Measurements from ENCODE around the gene TBCC. TPM values are rescaled to one million over a fixed set of nuclear protein-coding genes. Genes with fewer than 3 reads are reported as not detected.
"Not testable (repeated sequence)": the region's sequence is repeated elsewhere in the genome, so short reads cannot be mapped to it uniquely, and the experiment has no call there.

Gene TBCC
- total RNA-seq, 5 donors from 2014 or later (not counting 1 experiment from before 2014, with no cell fraction given) = 56.5 to 74.8 (median 59.4) TPM

- Histone ChIP-seq H3K36me3 (ENCODE audit: control insufficient read depth in 2 of 2, extremely low read depth in 1 of 2, insufficient read depth in 1 of 2, low read length in 1 of 2) (no peaks in the 10 kb centered on the region), H3K27ac (ENCODE audit: low read length) (no peak overlapping the region), H3K4me1 (ENCODE audit: control insufficient read depth in 1 of 2, extremely low read depth in 1 of 2, insufficient read depth in 2 of 2, low read length in 2 of 2) (no peaks in the 10 kb centered on the region), H3K9me3 (no peaks in the 10 kb centered on the region), H3K27me3 (replicated peaks in 1 of 2; ENCODE audit: control insufficient read depth in 2 of 2, extremely low read depth in 1 of 2, insufficient read depth in 2 of 2, low read length in 1 of 2) (no peaks in the 10 kb centered on the region), H3K4me3 (ENCODE audit: control insufficient read depth in 1 of 2, extremely low read depth in 1 of 2, low read length in 1 of 2) (no peak overlapping the region)
- POLR2A ChIA-PET = no interaction called here
- H3K9me3 Mint-ChIP-seq = no peaks in the 10 kb centered on the region
- H3K27ac Mint-ChIP-seq = no peak overlapping the region
- no peaks in the 10 kb centered on the region for H3K36me3 Mint-ChIP-seq
- WGBS (ENCODE audit: insufficient coverage) = no CpG with 5 or more reads among the region's 3 CpGs
- H3K27me3 Mint-ChIP-seq = no peaks in the 10 kb centered on the region
- DNase-seq = no peak
- peaks cover 0 to 2% (median 0%) of the 10 kb centered on the region in 3 donors for H3K4me1 Mint-ChIP-seq
- no peak overlapping the region for H3K4me3 Mint-ChIP-seq
- CTCF ChIA-PET = no interaction called here
- ATAC-seq (replicated peaks in 1 of 4) = no peak
Measured at GRCh38 chr6:42735976-42736375, 9.9 kb downstream of the TBCC start.

GRCh38 chr6:42733867-42734481, 11.9 kb downstream of the TBCC start:
- POLR2A ChIA-PET = interaction anchor here (0.5 to 0.7 kb wide), 5 partner anchors 12 to 92 kb away, joined by 3 to 19 read pairs (median 5); partner anchors contain the start of gene TBCC (in 1 of the 2)
- CTCF ChIA-PET = interaction anchor here (0.6 to 0.9 kb wide), 3 partner anchors 8 to 67 kb away, joined by 4 to 5 read pairs (median 4); no protein-coding TSS in a partner anchor

GRCh38 chr6:42729731-42730130, 16.2 kb downstream of the TBCC start:
- H3K4me1 Mint-ChIP-seq = peaks cover 20 to 23% (median 21%) of the 10 kb centered on the region in 3 donors
- H3K9me3 ChIP-seq = no peaks in the 10 kb centered on the region
- no peak overlapping the region for H3K27ac ChIP-seq (ENCODE audit: low read length)
- H3K36me3 Mint-ChIP-seq = no peaks in the 10 kb centered on the region
- H3K9me3 Mint-ChIP-seq = no peaks in the 10 kb centered on the region
- no CpG with 5 or more reads among the region's 3 CpGs for WGBS (ENCODE audit: insufficient coverage)
- ATAC-seq (replicated peaks in 1 of 4) = no peak
- no peak overlapping the region for H3K4me3 ChIP-seq (ENCODE audit: control insufficient read depth in 1 of 2, extremely low read depth in 1 of 2, low read length in 1 of 2)
- ChIA-PET CTCF (interaction anchor here (0.7 to 1.1 kb wide), 4 partner anchors 38 to 858 kb away, joined by 3 to 4 read pairs (median 4); no protein-coding TSS in a partner anchor), POLR2A (interaction anchor here in 1 of 2 donors (0.6 to 0.8 kb wide), 3 partner anchors 23 to 153 kb away, joined by 3 read pairs; no protein-coding TSS in a partner anchor)
- no peaks in the 10 kb centered on the region for H3K27me3 Mint-ChIP-seq
- no peak overlapping the region for H3K4me3 Mint-ChIP-seq
- DNase-seq = no peak
- H3K27ac Mint-ChIP-seq = peak overlapping the region in 1 of 2 donors; percentile 48
- H3K27me3 ChIP-seq (replicated peaks in 1 of 2; ENCODE audit: control insufficient read depth in 2 of 2, extremely low read depth in 1 of 2, insufficient read depth in 2 of 2, low read length in 1 of 2) = no peaks in the 10 kb centered on the region
- H3K4me1 ChIP-seq (ENCODE audit: control insufficient read depth in 1 of 2, extremely low read depth in 1 of 2, insufficient read depth in 2 of 2, low read length in 2 of 2) = peaks cover 0 to 17% of the 10 kb centered on the region in 2 experiments
- H3K36me3 ChIP-seq (ENCODE audit: control insufficient read depth in 2 of 2, extremely low read depth in 1 of 2, insufficient read depth in 1 of 2, low read length in 1 of 2) = no peaks in the 10 kb centered on the region

More at GRCh38 chr6:42733867-42734481, 11.9 kb downstream of the TBCC start:
- H3K4me3 ChIP-seq (ENCODE audit: control insufficient read depth in 1 of 2, extremely low read depth in 1 of 2, low read length in 1 of 2); H3K4me1 Mint-ChIP-seq; H3K9me3 ChIP-seq; H3K4me1 ChIP-seq (ENCODE audit: control insufficient read depth in 1 of 2, extremely low read depth in 1 of 2, insufficient read depth in 2 of 2, low read length in 2 of 2); ATAC-seq (replicated peaks in 1 of 4); H3K27ac Mint-ChIP-seq; H3K27ac ChIP-seq (ENCODE audit: low read length); H3K36me3 ChIP-seq (ENCODE audit: control insufficient read depth in 2 of 2, extremely low read depth in 1 of 2, insufficient read depth in 1 of 2, low read length in 1 of 2); H3K36me3 Mint-ChIP-seq; DNase-seq; H3K27me3 ChIP-seq (replicated peaks in 1 of 2; ENCODE audit: control insufficient read depth in 2 of 2, extremely low read depth in 1 of 2, insufficient read depth in 2 of 2, low read length in 1 of 2); H3K27me3 Mint-ChIP-seq; H3K9me3 Mint-ChIP-seq; H3K4me3 Mint-ChIP-seq: not testable (repeated sequence)
- WGBS (ENCODE audit: insufficient coverage) = 93% methylated on average over 5 of the region's 13 CpGs

- no peaks in the 10 kb centered on the region for H3K9me3 Mint-ChIP-seq
- H3K4me1 Mint-ChIP-seq = peaks cover 20 to 23% (median 21%) of the 10 kb centered on the region in 3 donors
- Histone ChIP-seq H3K27me3 (replicated peaks in 1 of 2; ENCODE audit: control insufficient read depth in 2 of 2, extremely low read depth in 1 of 2, insufficient read depth in 2 of 2, low read length in 1 of 2) (no peaks in the 10 kb centered on the region), H3K9me3 (no peaks in the 10 kb centered on the region), H3K4me1 (ENCODE audit: control insufficient read depth in 1 of 2, extremely low read depth in 1 of 2, insufficient read depth in 2 of 2, low read length in 2 of 2) (peaks cover 0 to 17% of the 10 kb centered on the region in 2 experiments), H3K4me3 (ENCODE audit: control insufficient read depth in 1 of 2, extremely low read depth in 1 of 2, low read length in 1 of 2) (peak overlapping the region in 1 of 2 donors; percentile 82), H3K27ac (ENCODE audit: low read length) (no peak overlapping the region), H3K36me3 (ENCODE audit: control insufficient read depth in 2 of 2, extremely low read depth in 1 of 2, insufficient read depth in 1 of 2, low read length in 1 of 2) (no peaks in the 10 kb centered on the region)
- DNase-seq = no peak
- peak overlapping the region; percentile 27 to 28 for H3K27ac Mint-ChIP-seq
- 98% methylated on average over 16 of the region's 22 CpGs for WGBS (ENCODE audit: insufficient coverage)
- H3K4me3 Mint-ChIP-seq = peak overlapping the region; percentile 39 to 94 (median 82)
- ATAC-seq (replicated peaks in 1 of 4) = no peak
- no peaks in the 10 kb centered on the region for H3K27me3 Mint-ChIP-seq
- ChIA-PET CTCF (interaction anchor here (0.6 to 3.2 kb wide), 4 partner anchors 35 to 130 kb away, joined by 3 to 34 read pairs (median 8); no protein-coding TSS in a partner anchor), POLR2A (interaction anchor here in 1 of 2 donors (0.7 kb wide), 1 partner anchor 469 kb away, joined by 3 read pairs; no protein-coding TSS in a partner anchor)
- no peaks in the 10 kb centered on the region for H3K36me3 Mint-ChIP-seq
Measured at GRCh38 chr6:42727627-42728026, 18.3 kb downstream of the TBCC start.

- 45% methylated on average over 52 of the region's 52 CpGs for WGBS (ENCODE audit: insufficient coverage)
- peak in 1 of 4 experiments; percentile 5 for ATAC-seq (replicated peaks in 1 of 4)
- no peaks in the 10 kb centered on the region for H3K36me3 ChIP-seq (ENCODE audit: control insufficient read depth in 2 of 2, extremely low read depth in 1 of 2, insufficient read depth in 1 of 2, low read length in 1 of 2)
- peaks cover 0 to 17% of the 10 kb centered on the region in 2 experiments for H3K4me1 ChIP-seq (ENCODE audit: control insufficient read depth in 1 of 2, extremely low read depth in 1 of 2, insufficient read depth in 2 of 2, low read length in 2 of 2)
- Mint-ChIP-seq H3K4me3 (peak overlapping the region; percentile 82 to 94 (median 84)), H3K4me1 (peaks cover 20 to 23% (median 21%) of the 10 kb centered on the region in 3 donors), H3K9me3 (no peaks in the 10 kb centered on the region), H3K27me3 (no peaks in the 10 kb centered on the region), H3K27ac (peak overlapping the region; percentile 95 to 99), H3K36me3 (no peaks in the 10 kb centered on the region)
- peak in 3 of 35 experiments; percentile 2 to 32 (median 7) for DNase-seq
- no peaks in the 10 kb centered on the region for H3K9me3 ChIP-seq
- ChIA-PET CTCF (interaction anchor here (0.6 to 3.2 kb wide), 9 partner anchors 16 to 150 kb away, joined by 3 to 34 read pairs (median 5); partner anchors contain the start of gene TBCC (in 1 of the 2)), POLR2A (interaction anchor here (0.5 to 1.7 kb wide), 6 partner anchors 19 to 469 kb away, joined by 3 to 15 read pairs (median 5); partner anchors contain the start of genes BICRAL (in 1 of the 2) and TBCC (in 1 of the 2))
- peak overlapping the region; percentile 57 to 82 for H3K4me3 ChIP-seq (ENCODE audit: control insufficient read depth in 1 of 2, extremely low read depth in 1 of 2, low read length in 1 of 2)
- peaks cover 0 to under 1% of the 10 kb centered on the region in 2 experiments for H3K27me3 ChIP-seq (replicated peaks in 1 of 2; ENCODE audit: control insufficient read depth in 2 of 2, extremely low read depth in 1 of 2, insufficient read depth in 2 of 2, low read length in 1 of 2)
- peak overlapping the region; percentile 73 for H3K27ac ChIP-seq (ENCODE audit: low read length)
Measured at GRCh38 chr6:42727087-42727611, 18.8 kb downstream of the TBCC start.

GRCh38 chr6:42726485-42727086, 19.3 kb downstream of the TBCC start:
- Mint-ChIP-seq H3K27me3 (peaks cover 0 to 3% of the 10 kb centered on the region in 2 donors), H3K9me3 (no peaks in the 10 kb centered on the region), H3K4me3 (peak overlapping the region; percentile 82 to 94 (median 84)), H3K4me1 (peaks cover 20 to 23% (median 21%) of the 10 kb centered on the region in 3 donors), H3K36me3 (no peaks in the 10 kb centered on the region), H3K27ac (peak overlapping the region; percentile 95 to 99)
- peak; percentile 95 to 97 (median 96) for ATAC-seq (replicated peaks in 1 of 4)
- peak; percentile 32 to 94 (median 71) for DNase-seq
- peak overlapping the region; percentile 57 to 82 for H3K4me3 ChIP-seq (ENCODE audit: control insufficient read depth in 1 of 2, extremely low read depth in 1 of 2, low read length in 1 of 2)
- H3K27me3 ChIP-seq (replicated peaks in 1 of 2; ENCODE audit: control insufficient read depth in 2 of 2, extremely low read depth in 1 of 2, insufficient read depth in 2 of 2, low read length in 1 of 2) = peaks cover 0 to 6% of the 10 kb centered on the region in 2 experiments
- H3K4me1 ChIP-seq (ENCODE audit: control insufficient read depth in 1 of 2, extremely low read depth in 1 of 2, insufficient read depth in 2 of 2, low read length in 2 of 2) = peaks cover 0 to 17% of the 10 kb centered on the region in 2 experiments
- ChIA-PET CTCF (interaction anchor here (0.5 to 3.2 kb wide), 13 partner anchors 17 to 153 kb away, joined by 3 to 34 read pairs (median 5); partner anchors contain the start of genes BICRAL (in 1 of the 2), RPL7L1 (in 1 of the 2) and TBCC (in 1 of the 2)), POLR2A (interaction anchor here in 1 of 2 donors (0.5 to 1.7 kb wide), 9 partner anchors 15 to 120 kb away, joined by 3 to 15 read pairs (median 5); partner anchors contain the start of genes BICRAL and TBCC)
- no peaks in the 10 kb centered on the region for H3K36me3 ChIP-seq (ENCODE audit: control insufficient read depth in 2 of 2, extremely low read depth in 1 of 2, insufficient read depth in 1 of 2, low read length in 1 of 2)
- no peaks in the 10 kb centered on the region for H3K9me3 ChIP-seq
- peak overlapping the region; percentile 73 for H3K27ac ChIP-seq (ENCODE audit: low read length)
- WGBS (ENCODE audit: insufficient coverage) = 0% methylated on average over 5 of the region's 14 CpGs

Data from T-cell (primary cell).